HG03196 (cell line): ENCODE data around the gene SPSB1.

Experiments used
- ATAC-seq: cut with Tn5 transposase; IDR thresholded peaks from one replicate; pipeline ENCODE4 v1.9.1; 2021; ENCODE audit not compliant: unreplicated experiment

Gene SPSB1

DNA sequence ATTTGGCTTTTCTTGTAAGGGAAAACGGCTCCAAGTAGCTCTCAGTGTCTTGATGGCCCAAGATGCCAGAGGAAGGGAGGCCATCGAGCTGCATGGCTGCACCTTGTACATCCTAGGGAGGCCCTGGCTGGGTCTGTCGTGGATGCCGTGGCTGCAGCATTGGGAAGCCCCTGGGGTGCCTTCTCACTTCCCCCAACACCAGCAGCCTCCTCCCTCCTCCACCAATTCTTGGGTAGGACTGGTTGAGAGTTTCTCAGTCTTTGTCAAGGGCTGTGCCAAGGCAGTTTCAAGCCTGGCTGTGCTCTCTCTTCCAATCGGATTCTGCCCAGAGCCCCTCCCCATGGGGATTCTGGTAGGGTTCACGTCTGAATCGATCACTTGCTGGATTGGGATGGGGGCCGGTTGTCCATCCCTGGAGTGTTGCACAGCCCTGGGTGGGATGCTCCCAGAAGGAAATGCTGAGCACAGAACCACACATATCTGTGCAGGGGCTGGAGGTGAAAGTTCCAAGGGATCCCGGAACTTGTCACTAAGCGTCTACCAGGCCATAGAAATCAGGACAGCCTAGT is 14.0 kb upstream of the SPSB1 start:
- ATAC-seq, result no peak

DNA sequence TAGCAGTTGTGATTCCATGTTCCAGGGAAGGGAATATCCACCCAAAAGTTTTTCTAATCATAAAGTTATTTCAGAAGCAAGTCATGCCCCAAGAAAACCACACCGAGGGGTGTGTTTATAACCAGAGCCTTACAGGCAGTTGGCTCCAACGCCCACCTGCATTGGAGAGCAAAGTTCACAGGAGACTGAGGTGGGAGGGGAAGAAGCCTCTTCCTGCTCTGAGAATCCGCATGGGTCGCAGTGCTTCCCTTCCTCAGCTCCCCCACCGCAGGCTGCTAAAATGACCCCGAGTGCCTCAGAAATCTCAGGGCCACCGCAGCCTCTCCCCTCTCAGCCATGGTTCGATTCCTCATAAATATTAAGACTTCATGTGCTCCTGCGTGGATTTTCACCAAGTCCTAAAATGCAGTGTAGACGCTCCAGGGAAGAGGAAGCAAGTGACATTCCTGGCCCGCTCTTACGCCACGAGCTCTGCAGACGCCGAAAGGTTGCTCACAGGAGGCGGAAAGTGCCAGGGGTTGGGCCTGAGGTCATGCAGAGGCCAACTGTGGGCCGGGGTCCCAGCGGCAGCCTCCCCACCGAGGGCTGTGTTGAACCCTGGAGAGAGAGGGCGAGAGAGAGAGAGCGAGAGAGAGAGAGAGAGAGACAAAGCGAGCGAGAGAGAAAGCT is 13.4 kb upstream of the SPSB1 start:
- ATAC-seq, result no peak

- ATAC-seq, result no peak
Observed at GRCh38 chr1:9280015-9280860, 12.5 kb upstream of the SPSB1 start.

DNA sequence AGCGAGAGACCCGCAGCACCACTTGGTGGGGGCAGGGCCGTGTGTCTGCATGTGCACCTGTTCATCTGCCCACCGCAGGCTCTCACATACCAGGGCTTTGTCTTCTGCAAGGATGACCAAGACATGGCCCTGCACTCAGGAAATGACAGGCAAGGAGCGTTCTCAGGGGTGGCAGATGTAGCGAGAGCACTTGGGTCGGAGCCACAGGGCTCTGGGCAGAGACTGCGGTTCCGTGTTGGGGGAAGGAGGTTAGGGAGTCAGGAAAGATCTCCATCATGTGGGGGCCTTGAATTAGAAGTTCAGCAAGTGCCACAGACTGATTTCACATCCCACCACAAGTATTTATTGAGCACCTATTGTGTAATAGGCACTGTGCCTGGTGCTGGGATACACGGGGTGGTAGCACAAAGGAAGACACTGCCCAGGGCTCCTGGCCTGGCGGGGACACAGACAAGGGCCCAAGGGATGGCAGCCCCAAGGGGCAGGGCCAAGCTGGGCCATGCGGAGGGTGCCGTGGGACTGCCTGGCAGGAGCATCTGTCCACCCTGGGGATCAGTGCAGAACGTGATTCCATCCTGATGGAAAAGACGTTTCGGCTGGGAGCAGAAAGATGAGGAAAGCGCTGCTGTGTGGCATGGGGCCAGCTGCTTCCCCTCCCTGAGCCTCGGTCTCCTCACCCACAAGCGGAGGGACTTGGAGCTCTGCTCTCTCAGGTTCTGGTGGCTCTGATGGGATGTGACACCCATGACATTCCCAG is 11.4 kb upstream of the SPSB1 start:
- no peak for ATAC-seq

GRCh38 chr1:9281908-9282695 is 10.6 kb upstream of the SPSB1 start:
- no peak for ATAC-seq

GRCh38 chr1:9282696-9282955 is 10.1 kb upstream of the SPSB1 start:
- no peak for ATAC-seq

DNA sequence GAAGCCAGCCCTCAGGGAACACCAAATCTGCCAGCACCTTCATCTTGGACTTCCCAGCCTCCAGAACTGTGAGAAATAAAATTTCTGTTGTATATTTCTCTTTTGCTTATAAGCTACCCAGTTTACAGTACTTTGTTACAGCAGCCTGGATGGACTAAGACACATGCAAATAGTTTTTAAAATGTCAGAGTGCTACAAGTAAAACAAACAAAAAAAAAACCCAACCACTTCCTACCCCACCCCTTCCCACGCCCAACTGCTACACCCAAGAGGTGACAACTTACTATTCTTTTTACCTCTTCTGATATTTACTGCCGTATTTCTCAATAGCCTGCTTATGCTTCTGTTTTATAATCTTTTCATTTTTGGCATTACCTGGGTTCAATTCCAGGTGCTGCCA is 8.6 kb upstream of the SPSB1 start:
- no peak for ATAC-seq

- no peak for ATAC-seq
Observed at GRCh38 chr1:9286556-9286955, 6.1 kb upstream of the SPSB1 start.

DNA sequence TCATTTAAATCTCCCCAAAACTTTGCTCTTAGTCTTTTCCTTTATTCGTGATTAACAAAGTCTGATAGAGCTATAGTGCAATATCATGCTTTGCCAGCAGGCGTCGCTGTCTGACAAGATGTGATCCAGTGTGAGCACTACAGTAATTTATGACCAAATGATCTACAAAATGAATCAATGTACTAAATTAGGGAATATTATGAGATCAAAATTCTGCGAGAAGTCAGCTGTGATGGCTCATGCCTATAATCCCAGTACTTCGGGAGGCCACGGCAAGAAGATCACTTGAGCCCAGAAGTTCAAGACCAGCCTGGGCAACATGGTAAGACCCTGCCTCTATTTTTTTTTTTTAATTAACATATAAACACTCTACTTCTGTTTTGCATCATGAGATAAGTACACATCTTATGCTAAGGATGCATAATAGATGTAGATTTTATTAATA is 3.6 kb upstream of the SPSB1 start:
- no peak for ATAC-seq

DNA sequence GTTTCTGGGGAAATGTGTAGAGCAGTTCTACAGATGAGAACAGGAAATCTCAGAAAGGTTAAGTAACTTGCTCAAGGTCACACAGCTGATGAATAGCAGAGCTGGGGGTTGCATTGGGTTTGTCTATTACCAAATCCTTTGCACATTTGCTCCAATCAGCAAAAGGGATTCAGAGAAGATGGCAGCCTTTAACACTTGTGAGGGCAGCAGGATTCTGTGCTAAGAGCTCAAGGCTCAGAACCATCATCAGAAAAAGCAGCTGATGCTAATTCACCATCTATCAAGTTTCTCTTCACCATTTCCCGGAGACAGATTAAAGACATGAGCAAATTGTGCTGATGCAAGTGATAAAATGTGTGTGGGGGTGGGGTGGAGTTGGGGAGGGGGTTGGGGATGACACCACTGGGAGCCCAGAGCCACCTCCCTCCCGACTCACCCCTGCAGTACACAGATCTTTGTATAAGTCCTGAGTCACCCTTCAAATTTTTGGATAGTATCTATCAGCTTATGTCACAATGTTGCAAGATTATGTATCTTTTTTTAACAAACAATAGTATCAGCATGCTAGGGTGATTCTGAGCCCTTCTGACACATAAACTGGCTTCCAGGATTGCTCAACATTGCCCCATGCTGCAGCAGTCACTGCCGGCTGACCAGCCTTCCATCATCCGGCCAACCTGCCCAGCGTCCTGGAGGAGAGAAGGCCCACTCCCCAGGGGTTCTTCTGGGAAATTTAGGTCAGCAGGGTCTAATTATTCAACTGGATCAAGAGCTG is 2.8 kb upstream of the SPSB1 start:
- no peak for ATAC-seq

DNA sequence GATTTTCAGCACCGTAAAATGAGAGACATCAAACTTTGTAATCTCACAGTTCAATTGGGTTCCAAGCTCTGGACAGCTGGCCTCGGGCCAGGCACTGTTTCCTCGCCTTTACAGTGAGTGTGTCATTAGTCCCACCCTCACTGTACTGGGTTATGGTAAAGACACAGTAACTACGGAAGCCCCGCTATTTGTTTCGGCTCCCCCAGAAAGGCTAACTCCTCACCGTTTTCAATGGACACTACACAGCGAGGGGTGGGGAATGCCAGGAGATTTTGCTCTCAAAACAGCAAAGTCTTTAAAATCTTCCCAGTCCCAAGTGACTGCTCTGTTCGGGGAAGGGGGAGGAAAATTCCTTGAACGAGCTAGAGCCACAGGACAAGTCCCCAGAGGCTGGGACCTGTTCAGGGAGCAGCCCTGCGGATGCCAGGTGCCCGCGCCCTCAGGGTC is 757 bp upstream of the SPSB1 start:
- no peak for ATAC-seq

DNA sequence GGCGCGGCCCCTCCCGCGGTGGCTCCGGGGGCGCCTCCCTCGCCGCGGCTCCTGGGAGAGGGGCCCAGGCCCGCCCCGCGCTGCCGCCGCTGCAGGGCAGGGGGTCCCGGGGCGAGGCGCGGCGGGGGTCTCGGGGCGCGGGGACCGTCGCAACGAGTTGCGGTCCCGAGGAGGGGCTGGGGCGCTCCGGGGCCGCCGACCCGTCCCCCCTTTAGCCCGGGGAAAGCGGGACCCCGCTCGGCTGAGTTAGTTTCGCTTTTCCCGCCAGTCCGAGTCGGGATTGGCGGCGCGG is 493 bp downstream of the SPSB1 start:
- no peak for ATAC-seq

DNA sequence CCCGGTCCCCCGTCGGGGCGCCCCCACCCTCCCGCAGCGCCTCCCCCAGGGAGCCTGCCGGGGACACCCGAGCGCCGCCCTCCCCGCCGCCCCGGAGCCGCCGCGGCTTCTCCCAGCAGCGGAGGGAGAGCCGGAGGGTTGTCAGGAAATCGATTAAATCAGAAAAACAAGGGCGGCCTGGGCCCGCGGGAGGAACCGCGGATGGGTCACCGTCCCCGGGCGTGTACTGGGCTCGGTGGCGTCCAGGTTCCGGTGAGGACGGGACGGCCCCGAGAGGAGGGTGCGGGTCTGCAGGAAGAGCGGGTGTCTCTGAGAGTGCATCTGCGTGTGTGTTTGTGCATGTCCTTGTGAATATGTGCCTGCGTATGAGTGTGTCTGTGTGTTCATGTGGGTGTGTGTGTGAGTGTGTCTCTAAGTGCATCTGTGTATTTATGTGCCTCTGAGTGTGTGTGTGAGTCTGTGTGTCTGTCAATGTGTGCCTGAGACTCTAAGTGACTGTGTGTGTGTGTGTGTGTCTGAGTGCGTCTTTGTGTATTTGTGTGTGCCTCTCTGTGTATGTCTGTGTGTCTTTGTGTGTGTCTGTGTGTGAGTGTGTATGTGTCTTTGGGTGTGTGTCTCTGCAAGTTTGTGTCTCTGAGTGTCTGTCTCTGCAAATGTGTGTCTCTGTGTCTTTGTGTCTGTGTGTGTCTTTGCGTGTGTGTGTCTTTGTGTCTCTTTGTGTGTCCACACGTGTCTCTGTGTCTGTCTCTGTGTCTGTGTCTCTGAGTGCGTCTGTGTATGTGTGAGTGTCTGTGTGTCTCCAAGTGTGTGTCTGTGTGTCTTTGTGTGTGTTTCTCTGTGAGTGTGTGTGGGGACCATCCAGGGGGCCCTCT is 1.1 kb downstream of the SPSB1 start:
- ATAC-seq, result no peak

DNA sequence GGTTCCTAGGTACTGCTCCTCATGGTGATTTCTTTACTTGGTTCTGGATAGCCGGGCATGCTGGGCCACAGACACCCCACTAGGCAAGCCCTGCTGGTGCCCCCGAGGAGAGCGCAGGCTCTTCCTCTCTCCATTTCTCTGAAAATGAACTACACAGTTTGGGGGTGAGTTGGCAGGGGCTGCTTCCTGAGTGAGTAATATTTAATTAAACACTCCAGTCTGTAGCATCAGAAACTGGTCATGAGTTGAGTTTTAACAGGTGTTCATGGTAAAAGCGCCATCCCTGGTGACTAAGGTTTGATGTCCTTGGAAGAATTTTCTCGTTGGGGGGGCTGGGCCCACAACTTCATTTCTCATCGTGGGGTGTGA is 1.7 kb downstream of the SPSB1 start:
- ATAC-seq, result no peak

DNA sequence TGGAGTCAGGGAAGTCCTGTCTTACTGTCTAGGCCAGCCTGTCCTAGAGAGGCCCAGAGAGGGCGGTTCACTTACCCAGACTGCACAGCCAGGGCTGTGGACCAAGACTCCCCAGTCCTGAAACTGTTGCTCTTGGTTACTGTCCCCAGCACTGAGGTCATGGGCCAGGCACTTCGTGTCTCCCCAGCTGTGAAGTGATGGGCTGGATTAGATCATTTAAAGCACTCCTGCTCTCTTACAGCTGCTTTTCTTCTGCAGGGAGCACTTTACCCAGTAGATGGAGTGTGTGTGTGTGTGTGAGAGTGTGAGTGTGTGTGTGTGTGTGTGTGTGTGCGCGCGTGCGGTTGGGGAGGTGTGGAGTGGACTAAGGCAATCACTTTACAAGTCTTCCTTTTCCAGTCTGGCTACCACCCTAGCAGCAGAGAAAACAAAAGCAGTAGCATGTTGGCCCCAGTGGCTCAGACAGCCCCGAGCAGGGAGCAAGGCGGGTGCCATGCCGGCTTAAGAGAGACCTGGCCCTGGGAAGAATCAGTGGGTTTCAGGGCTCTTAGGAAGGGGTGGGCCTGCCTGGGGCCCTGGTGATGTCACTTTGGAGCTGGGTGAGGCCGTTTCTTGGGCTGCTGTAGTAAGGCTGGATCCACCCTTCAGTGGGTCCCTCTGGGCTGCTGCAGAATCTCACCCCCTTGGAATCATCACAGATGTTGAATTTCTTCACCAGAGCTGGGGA is 2.4 kb downstream of the SPSB1 start:
- no peak for ATAC-seq

GRCh38 chr1:9295884-9296283 is 3.2 kb downstream of the SPSB1 start:
- no peak for ATAC-seq

- ATAC-seq, result no peak
Observed at GRCh38 chr1:9296850-9297249, 4.2 kb downstream of the SPSB1 start.

DNA sequence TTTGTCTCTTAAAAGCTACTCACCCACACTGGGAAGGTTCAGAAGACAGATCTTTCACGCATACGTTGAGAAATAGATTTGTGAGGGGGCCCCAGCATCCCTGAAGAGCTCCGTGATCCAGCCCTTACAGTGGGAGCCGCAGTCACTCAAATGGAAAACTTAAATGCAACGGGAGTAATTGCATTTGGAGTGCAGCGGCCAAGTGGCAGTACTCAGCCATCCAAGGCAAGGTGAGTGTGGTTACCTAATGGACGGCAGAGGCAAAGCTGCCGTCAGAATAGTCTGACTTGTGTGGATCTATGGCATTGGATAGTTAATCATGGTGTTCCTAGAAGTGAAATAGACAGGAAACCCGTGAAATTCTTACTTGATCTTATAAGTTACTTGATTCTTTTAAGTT is 5.1 kb downstream of the SPSB1 start:
- ATAC-seq, result no peak

- no peak for ATAC-seq
Observed at GRCh38 chr1:9298282-9298681, 5.6 kb downstream of the SPSB1 start.
